ENCODE measurements around the gene CCDC17. TPM values are rescaled to one million over a fixed set of nuclear protein-coding genes. Genes with fewer than 3 reads are reported as not detected.
"Not testable (repeated sequence)": the region's sequence is repeated elsewhere in the genome, so short reads cannot be mapped to it uniquely, and the experiment has no call there.

CCDC17 gene
- polyA plus RNA-seq, 2 of the 4 experiments (the other 2 are of a cell fraction) = 0.26 to 0.50 TPM

- Histone ChIP-seq H3K4me3 (no peak overlapping the region), H3K4me1 (no peaks in the 10 kb centered on the region), H3K27ac (no peak overlapping the region), H3K9me3 (no peaks in the 10 kb centered on the region), H3K4me2 (no peak overlapping the region)
- ChIA-PET POLR2A (no interaction called here), CTCF (no interaction called here)
- DNase-seq (ENCODE audit: low read depth in 1 of 2, low spot score in 1 of 2) (no peak), ATAC-seq (no peak), FAIRE-seq (no peak)
- 74% methylated on average over 6 of the region's 6 CpGs for WGBS (ENCODE audit: missing lambda C conversion rate)
- TF ChIP-seq BHLHE40 (IDR thresholded peaks at IDR 0.05; ENCODE audit: low read depth, low read length) (no peak), USF2 (IDR thresholded peaks at IDR 0.05) (no peak), KDM5A (IDR thresholded peaks at IDR 0.05) (no peak), MAX (IDR thresholded peaks at IDR 0.05) (no peak), BCL3 (IDR thresholded peaks at IDR 0.05) (no peak)
Measured at GRCh38 chr1:45607404-45608074, 16.3 kb downstream of the CCDC17 start.

- 98% methylated on average over 2 of the region's 2 CpGs for WGBS (ENCODE audit: missing lambda C conversion rate)
- CTCF ChIA-PET = no interaction called here
- Histone ChIP-seq H3K4me1 (peaks cover 14% of the 10 kb centered on the region; the same call in 2 of the 3 replicates), H3K27ac (no peak overlapping the region), H3K9me3 (no peaks in the 10 kb centered on the region), H3K4me2 (no peak overlapping the region), H3K4me3 (no peak overlapping the region)
- DNase-seq (ENCODE audit: low read depth in 1 of 2, low spot score in 1 of 2) = no peak
- FAIRE-seq = no peak
- ATAC-seq = no peak
- TF ChIP-seq ZC3H11A (IDR thresholded peaks at IDR 0.05) (no peak), MAFK (IDR thresholded peaks at IDR 0.05; ENCODE audit: partially characterized antibody) (no peak)
- POLR2A ChIA-PET = no interaction called here
Measured at GRCh38 chr1:45604239-45604638, 19.6 kb downstream of the CCDC17 start.

- ATAC-seq; CTCF ChIA-PET; H3K4me2 ChIP-seq; H3K4me3 ChIP-seq; H3K4me1 ChIP-seq; FAIRE-seq; H3K27ac ChIP-seq; DNase-seq (ENCODE audit: low read depth in 1 of 2, low spot score in 1 of 2); H3K9me3 ChIP-seq: not testable (repeated sequence)
- POLR2A ChIA-PET = interaction anchor here (0.7 kb wide), 1 partner anchor 54 kb away, joined by 3 read pairs; no protein-coding TSS in a partner anchor
- 92% methylated on average over 8 of the region's 8 CpGs for WGBS (ENCODE audit: missing lambda C conversion rate)
Measured at GRCh38 chr1:45596765-45597164, 27.1 kb downstream of the CCDC17 start.

DNA sequence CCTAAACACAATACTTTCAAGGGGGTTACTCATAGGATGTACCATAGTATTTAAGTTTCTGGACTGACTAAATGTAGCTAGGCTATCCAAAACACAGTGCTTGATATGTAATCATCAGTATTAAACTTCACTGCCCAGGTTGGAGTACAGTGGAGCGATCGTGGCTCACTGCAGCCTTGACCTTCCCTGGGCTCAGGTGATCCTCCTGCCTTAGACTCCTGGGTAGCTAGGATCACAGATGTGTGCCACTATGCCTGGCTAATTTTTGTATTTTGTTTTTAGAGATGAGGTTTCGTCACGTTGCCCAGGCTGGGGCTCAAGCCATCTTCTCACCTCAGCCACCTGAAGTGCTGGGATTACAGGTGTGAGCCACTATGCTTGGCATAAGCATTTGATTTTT, 29.4 kb downstream of the CCDC17 start:
- CTCF ChIA-PET = no interaction called here
- 98% methylated on average over 4 of the region's 4 CpGs for WGBS (ENCODE audit: missing lambda C conversion rate)
- ATAC-seq (no peak; a peak in 1 of 6 replicates), DNase-seq (ENCODE audit: low read depth in 1 of 2, low spot score in 1 of 2) (no peak), FAIRE-seq (no peak)
- no peak overlapping the region for H3K4me3 ChIP-seq
- H3K27ac ChIP-seq = no peak overlapping the region
- no peak overlapping the region for H3K4me2 ChIP-seq
- TF ChIP-seq MAX (IDR thresholded peaks at IDR 0.05) (no peak), NR3C1 (IDR thresholded peaks at IDR 0.05) (no peak)
- POLR2A ChIA-PET = interaction anchor here (1.0 kb wide), 1 partner anchor 10 kb away, joined by 3 read pairs; no protein-coding TSS in a partner anchor
- H3K4me1 ChIP-seq = 0 out of 3 replicates have a peak, but pooled peaks cover 3% of the 10 kb centered on the region
- H3K9me3 ChIP-seq = no peaks in the 10 kb centered on the region

GRCh38 chr1:45589861-45590260, 34.0 kb downstream of the CCDC17 start:
- H3K9me3 ChIP-seq = no peaks in the 10 kb centered on the region
- TF ChIP-seq CTCF (IDR thresholded peaks at IDR 0.05) (no peak), ZC3H11A (IDR thresholded peaks at IDR 0.05) (no peak), ZFP36 (IDR thresholded peaks at IDR 0.05; ENCODE audit: borderline replicate concordance, partially characterized antibody) (no peak), MYC (IDR thresholded peaks at IDR 0.05; ENCODE audit: borderline replicate concordance, low read length) (no peak), NPAS2 (CRISPR knock-in tag; IDR thresholded peaks at IDR 0.05; ENCODE audit: borderline replicate concordance) (no peak), TP53 (CRISPR knock-in tag; IDR thresholded peaks at IDR 0.05) (no peak), ESRRA (IDR thresholded peaks at IDR 0.05; ENCODE audit: borderline replicate concordance, low read length) (no peak), GATA3 (IDR thresholded peaks at IDR 0.05; ENCODE audit: borderline replicate concordance) (no peak), ELK1 (IDR thresholded peaks at IDR 0.05; ENCODE audit: low read depth, low read length) (no peak), RARB (CRISPR knock-in tag; IDR thresholded peaks at IDR 0.05) (no peak), POLR2A (IDR thresholded peaks at IDR 0.05; ENCODE audit: low read length) (no peak), BHLHE40 (IDR thresholded peaks at IDR 0.05; ENCODE audit: low read depth, low read length) (no peak), CHD4 (IDR thresholded peaks at IDR 0.05; ENCODE audit: borderline replicate concordance) (no peak)
- TF ChIP-seq, protein P1, sequence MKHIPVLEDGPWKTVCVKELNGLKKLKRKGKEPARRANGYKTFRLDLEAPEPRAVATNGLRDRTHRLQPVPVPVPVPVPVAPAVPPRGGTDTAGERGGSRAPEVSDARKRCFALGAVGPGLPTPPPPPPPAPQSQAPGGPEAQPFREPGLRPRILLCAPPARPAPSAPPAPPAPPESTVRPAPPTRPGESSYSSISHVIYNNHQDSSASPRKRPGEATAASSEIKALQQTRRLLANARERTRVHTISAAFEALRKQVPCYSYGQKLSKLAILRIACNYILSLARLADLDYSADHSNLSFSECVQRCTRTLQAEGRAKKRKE (CRISPR knock-in tag; IDR thresholded peaks at IDR 0.05; ENCODE audit: low read depth) = no peak
- DNase-seq (ENCODE audit: low read depth in 1 of 2, low spot score in 1 of 2) = no peak
- no peak overlapping the region for H3K27ac ChIP-seq
- POLR2A ChIA-PET = no interaction called here
- peak overlapping the region; percentile 1; the same call in 1 of the 3 replicates for H3K4me2 ChIP-seq
- no peak overlapping the region for H3K4me3 ChIP-seq
- CTCF ChIA-PET = no interaction called here
- no peak for FAIRE-seq
- no peak for ATAC-seq
- 47% methylated on average over 1 of the region's 1 CpG for WGBS (ENCODE audit: missing lambda C conversion rate)
- H3K4me1 ChIP-seq = peaks cover 16% of the 10 kb centered on the region; the same call in 2 of the 3 replicates

Measured in A549 (cell line).